MM.1S (cell line): ENCODE data around the gene PTPRD.

Experiments used
- EZH2 ChIP-seq: fragments of 300-600 bp; sonication (generic); optimal IDR thresholded peaks from 2 replicates; pipeline ENCODE3; 2017; ENCODE audit warnings: low read depth, mild to moderate bottlenecking, antibody characterized with exemption, low read length, mixed read lengths
- EZH2phosphoT487 ChIP-seq: fragments of 300-600 bp; sonication (generic); IDR thresholded peaks from 2 replicates; pipeline ENCODE4 v1.6.1; 2018; ENCODE audit warnings: antibody characterized with exemption, low read length
- TF ChIP-seq, protein P1 (sequence below): fragments of 300-600 bp; sonication (generic); IDR thresholded peaks from 2 replicates; pipeline ENCODE4 v1.5.1; 2016; ENCODE audit warnings: antibody characterized with exemption, low read length, mixed read lengths

DNA sequence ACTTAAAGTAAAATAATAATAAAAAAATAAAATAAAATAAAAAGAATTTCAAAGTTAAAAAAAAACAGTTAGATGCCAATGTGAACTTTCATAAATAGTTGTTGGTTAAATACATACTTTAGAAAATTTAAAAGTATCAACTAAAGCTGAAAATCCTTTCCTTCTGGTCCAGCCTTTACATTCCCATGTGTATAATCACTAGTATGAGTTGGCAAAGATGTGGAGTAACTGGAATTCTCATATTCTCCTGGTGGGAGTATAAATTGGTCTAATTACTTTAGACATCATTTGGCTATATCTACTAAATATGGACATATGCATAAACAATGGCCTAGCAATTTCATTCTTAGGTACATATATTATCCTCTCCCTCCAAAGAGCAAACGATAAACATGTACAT lies 619.9 kb downstream of the PTPRD start:
- TF ChIP-seq, protein P1, sequence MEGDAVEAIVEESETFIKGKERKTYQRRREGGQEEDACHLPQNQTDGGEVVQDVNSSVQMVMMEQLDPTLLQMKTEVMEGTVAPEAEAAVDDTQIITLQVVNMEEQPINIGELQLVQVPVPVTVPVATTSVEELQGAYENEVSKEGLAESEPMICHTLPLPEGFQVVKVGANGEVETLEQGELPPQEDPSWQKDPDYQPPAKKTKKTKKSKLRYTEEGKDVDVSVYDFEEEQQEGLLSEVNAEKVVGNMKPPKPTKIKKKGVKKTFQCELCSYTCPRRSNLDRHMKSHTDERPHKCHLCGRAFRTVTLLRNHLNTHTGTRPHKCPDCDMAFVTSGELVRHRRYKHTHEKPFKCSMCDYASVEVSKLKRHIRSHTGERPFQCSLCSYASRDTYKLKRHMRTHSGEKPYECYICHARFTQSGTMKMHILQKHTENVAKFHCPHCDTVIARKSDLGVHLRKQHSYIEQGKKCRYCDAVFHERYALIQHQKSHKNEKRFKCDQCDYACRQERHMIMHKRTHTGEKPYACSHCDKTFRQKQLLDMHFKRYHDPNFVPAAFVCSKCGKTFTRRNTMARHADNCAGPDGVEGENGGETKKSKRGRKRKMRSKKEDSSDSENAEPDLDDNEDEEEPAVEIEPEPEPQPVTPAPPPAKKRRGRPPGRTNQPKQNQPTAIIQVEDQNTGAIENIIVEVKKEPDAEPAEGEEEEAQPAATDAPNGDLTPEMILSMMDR: no peak
- TF ChIP-seq EZH2 (no peak), EZH2phosphoT487 (no peak)
